ENCODE measurements around the gene USP15. TPM values are rescaled to one million over a fixed set of nuclear protein-coding genes. Genes with fewer than 3 reads are reported as not detected.

The USP15 gene
- total and polyA plus RNA-seq, 4 experiments from 2014 or later, result 79.1 to 156 (median 119) TPM

DNA sequence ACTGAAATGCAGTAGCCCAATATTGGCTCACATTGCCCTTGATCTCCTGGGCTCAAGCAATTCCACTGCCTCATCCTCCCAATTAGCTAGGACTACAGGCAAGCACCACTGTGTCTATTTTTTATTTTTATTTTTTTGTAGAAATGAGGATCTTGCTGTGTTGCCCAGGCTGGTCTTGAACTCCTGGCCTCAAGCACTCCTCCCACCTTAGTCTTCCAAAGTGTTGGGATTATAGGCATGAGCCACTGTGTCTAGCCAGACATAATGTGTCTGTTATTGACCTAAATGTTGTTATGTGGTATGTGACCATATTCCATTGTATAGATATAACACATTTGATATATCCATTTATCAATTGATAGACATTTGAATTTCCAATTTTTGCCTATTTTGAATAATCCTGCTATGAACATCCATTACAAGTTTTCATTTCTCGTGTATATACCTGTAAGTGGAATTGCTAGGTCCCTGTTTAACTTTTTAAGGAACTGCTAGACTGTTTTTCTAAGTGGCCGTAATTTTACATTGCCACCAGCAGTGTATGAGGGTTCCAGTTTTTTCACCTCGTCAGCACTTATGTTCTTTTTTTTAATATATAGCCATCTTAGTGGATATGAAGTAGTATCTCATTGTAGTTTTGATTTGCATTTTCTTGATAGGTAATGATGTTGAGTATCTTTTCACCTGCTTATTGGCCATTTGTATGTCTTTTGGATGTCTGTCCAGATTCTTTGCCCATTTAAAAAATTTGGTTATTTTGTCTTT lies 9.4 kb downstream of the USP15 start:
- POLR2A ChIA-PET (ENCODE audit: partially characterized antibody), result no interaction called here
- intact Hi-C loops (cut with micrococcal nuclease), result loop anchor here (2.0 to 10.0 kb wide), 3 partner anchors 13 to 1508 kb away; partner anchors contain the start of gene RXYLT1

DNA sequence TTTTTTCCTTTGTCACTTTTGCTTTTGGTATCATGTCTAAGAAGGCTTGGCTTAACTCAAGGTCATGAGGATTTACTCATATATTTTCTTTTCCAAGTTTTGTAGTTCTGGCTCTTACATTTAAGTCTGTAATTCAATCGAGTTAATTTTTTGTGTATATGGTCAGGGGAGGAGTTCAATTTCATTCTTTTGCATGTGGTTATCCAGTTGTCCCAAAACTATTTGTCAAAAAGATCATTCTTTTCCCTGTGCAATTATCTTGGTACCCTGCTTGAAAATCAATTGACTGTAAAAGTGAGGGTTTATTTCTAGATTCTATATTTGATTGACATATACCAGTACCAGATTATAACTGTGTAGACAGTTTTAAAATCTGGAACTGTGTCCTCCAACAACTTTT lies 10.2 kb downstream of the USP15 start:
- no peaks in the 10 kb centered on the region for H3K9me3 ChIP-seq (ENCODE audit: control insufficient read depth in 1 of 2, low read length in 2 of 2)
- no peaks in the 10 kb centered on the region for H3K27me3 ChIP-seq (ENCODE audit: insufficient read depth, low read length)
- H3K36me3 ChIP-seq (ENCODE audit: insufficient read depth, low read length), result no peaks in the 10 kb centered on the region
- Mint-ChIP-seq H3K4me3 (peak overlapping the region; percentile 11 to 76 (median 54)), H3K27me3 (no peaks in the 10 kb centered on the region), H3K27ac (peak overlapping the region in 2 of 7 donors; percentile 8 to 33), H3K9me3 (no peaks in the 10 kb centered on the region), H3K36me3 (peaks cover 0 to 9% of the 10 kb centered on the region in 2 donors), H3K4me1 (peaks cover 75 to 93% (median 85%) of the 10 kb centered on the region in 4 donors)
- DNase-seq, result no peak
- peaks cover 99% of the 10 kb centered on the region for H3K4me1 ChIP-seq (ENCODE audit: insufficient read depth, low read length)
- intact Hi-C loops (cut with micrococcal nuclease), result loop anchor here (5.0 kb wide), 1 partner anchor 1507 kb away; the partner anchor contains the start of gene RXYLT1
- ChIA-PET POLR2A (ENCODE audit: partially characterized antibody) (no interaction called here), CTCF (ENCODE audit: partially characterized antibody) (no interaction called here)
- no peak overlapping the region for H3K27ac ChIP-seq (ENCODE audit: low read depth, low read length)
- H3K4me3 ChIP-seq (ENCODE audit: low read length in 2 of 2), result no peak overlapping the region

More for the DNA sequence above, 9.4 kb downstream of the USP15 start:
- Mint-ChIP-seq H3K27me3 (no peaks in the 10 kb centered on the region), H3K36me3 (peaks cover 0 to 10% of the 10 kb centered on the region in 2 donors), H3K27ac (no peak overlapping the region), H3K4me3 (peak overlapping the region in 5 of 8 donors; percentile 31 to 76 (median 69)), H3K9me3 (no peaks in the 10 kb centered on the region), H3K4me1 (peaks cover 73 to 93% (median 84%) of the 10 kb centered on the region in 4 donors)
- Histone ChIP-seq H3K4me1 (ENCODE audit: insufficient read depth, low read length) (peaks cover 99% of the 10 kb centered on the region), H3K36me3 (ENCODE audit: insufficient read depth, low read length) (no peaks in the 10 kb centered on the region), H3K27me3 (ENCODE audit: insufficient read depth, low read length) (no peaks in the 10 kb centered on the region), H3K9me3 (ENCODE audit: control insufficient read depth in 1 of 2, low read length in 2 of 2) (no peaks in the 10 kb centered on the region), H3K27ac (ENCODE audit: low read depth, low read length) (no peak overlapping the region), H3K4me3 (ENCODE audit: low read length in 2 of 2) (no peak overlapping the region)
- DNase-seq, result no peak
- CTCF ChIA-PET (ENCODE audit: partially characterized antibody), result interaction anchor here (0.6 kb wide), 1 partner anchor 1375 kb away, joined by 3 read pairs; no protein-coding TSS in a partner anchor

DNA sequence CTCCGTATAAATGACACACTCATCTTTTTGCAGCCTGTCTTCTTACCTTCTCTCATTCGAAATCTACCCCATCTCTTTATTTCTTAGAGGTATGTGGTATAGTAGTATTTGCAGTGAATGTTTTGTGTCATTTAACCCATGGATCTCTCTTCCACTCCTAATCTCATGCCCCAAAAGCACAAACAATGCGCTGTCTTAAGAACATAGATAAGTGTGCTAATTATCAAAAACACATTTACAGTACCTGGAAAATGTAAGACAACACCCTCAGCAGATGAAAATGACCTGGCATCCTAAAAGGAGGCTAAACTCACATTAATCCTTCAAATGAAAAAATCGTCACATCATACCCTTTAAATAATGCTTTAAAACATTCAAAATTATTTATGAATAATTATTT lies 10.7 kb downstream of the USP15 start:
- Histone ChIP-seq H3K9me3 (ENCODE audit: control insufficient read depth in 1 of 2, low read length in 2 of 2) (no peaks in the 10 kb centered on the region), H3K4me1 (ENCODE audit: insufficient read depth, low read length) (peaks cover 99% of the 10 kb centered on the region), H3K4me3 (ENCODE audit: low read length in 2 of 2) (no peak overlapping the region), H3K27ac (ENCODE audit: low read depth, low read length) (no peak overlapping the region), H3K36me3 (ENCODE audit: insufficient read depth, low read length) (no peaks in the 10 kb centered on the region), H3K27me3 (ENCODE audit: insufficient read depth, low read length) (no peaks in the 10 kb centered on the region)
- no peak for DNase-seq
- intact Hi-C loops (cut with micrococcal nuclease), result loop anchor here (5.0 kb wide), 1 partner anchor 1506 kb away; the partner anchor contains the start of gene RXYLT1
- CTCF ChIA-PET (ENCODE audit: partially characterized antibody), result no interaction called here
- no peaks in the 10 kb centered on the region for H3K9me3 Mint-ChIP-seq
- peak overlapping the region in 4 of 7 donors; percentile 8 to 44 (median 28) for H3K27ac Mint-ChIP-seq
- H3K36me3 Mint-ChIP-seq, result peaks cover 0 to 13% of the 10 kb centered on the region in 2 donors
- no peaks in the 10 kb centered on the region for H3K27me3 Mint-ChIP-seq
- peak overlapping the region in 6 of 8 donors; percentile 33 to 76 (median 66) for H3K4me3 Mint-ChIP-seq
- peaks cover 77 to 93% (median 85%) of the 10 kb centered on the region in 4 donors for H3K4me1 Mint-ChIP-seq
- POLR2A ChIA-PET (ENCODE audit: partially characterized antibody), result interaction anchor here (1.4 kb wide), 1 partner anchor 11 kb away, joined by 4 read pairs; the partner anchor contains the start of gene USP15

DNA sequence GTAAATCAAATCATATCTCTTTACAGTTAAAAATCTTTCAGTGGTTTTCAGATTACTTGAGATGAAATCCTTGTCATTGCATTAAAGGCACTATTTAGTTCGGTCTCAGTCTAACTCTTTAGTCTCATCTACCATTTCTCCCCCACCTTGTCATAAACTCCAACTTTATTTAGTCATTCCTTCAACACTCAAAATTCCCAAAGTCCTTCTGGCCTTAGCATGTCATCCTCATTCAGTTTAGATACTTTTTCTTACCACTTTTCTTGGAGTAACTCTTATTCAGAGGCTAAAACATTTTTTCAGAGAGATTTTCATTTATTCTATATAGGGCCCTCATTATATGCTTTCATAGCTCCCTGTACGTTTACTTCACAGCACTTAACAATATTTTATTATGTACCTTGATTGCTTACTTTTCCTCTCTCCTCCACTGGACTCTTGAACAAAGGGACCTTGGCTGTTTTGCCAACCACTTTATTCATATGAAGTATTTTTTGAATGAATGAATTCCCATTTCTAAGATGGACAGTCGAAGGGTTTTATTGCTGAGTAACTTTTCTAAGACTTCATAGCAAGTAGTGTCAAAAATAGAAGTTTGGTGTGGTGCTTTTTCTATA lies 12.8 kb downstream of the USP15 start:
- Mint-ChIP-seq H3K27ac (peak overlapping the region in 2 of 7 donors; percentile 0 to 14), H3K27me3 (no peaks in the 10 kb centered on the region), H3K4me3 (peak overlapping the region; percentile 24 to 72 (median 44)), H3K4me1 (peaks cover 73 to 88% (median 82%) of the 10 kb centered on the region in 4 donors), H3K36me3 (peaks cover 0 to 11% of the 10 kb centered on the region in 2 donors), H3K9me3 (no peaks in the 10 kb centered on the region)
- no peaks in the 10 kb centered on the region for H3K27me3 ChIP-seq (ENCODE audit: insufficient read depth, low read length)
- DNase-seq, result no peak
- no peak overlapping the region for H3K27ac ChIP-seq (ENCODE audit: low read depth, low read length)
- ChIA-PET CTCF (ENCODE audit: partially characterized antibody) (interaction anchor here (1.1 kb wide), 1 partner anchor 13 kb away, joined by 3 read pairs; the partner anchor contains the start of gene USP15), POLR2A (ENCODE audit: partially characterized antibody) (no interaction called here)
- H3K4me1 ChIP-seq (ENCODE audit: insufficient read depth, low read length), result peaks cover 95% of the 10 kb centered on the region
- no peak overlapping the region for H3K4me3 ChIP-seq (ENCODE audit: low read length in 2 of 2)
- H3K36me3 ChIP-seq (ENCODE audit: insufficient read depth, low read length), result no peaks in the 10 kb centered on the region
- intact Hi-C loops (cut with micrococcal nuclease), result loop anchor here (5.0 kb wide), 1 partner anchor 1504 kb away; the partner anchor contains the start of gene RXYLT1
- no peaks in the 10 kb centered on the region for H3K9me3 ChIP-seq (ENCODE audit: control insufficient read depth in 1 of 2, low read length in 2 of 2)

DNA sequence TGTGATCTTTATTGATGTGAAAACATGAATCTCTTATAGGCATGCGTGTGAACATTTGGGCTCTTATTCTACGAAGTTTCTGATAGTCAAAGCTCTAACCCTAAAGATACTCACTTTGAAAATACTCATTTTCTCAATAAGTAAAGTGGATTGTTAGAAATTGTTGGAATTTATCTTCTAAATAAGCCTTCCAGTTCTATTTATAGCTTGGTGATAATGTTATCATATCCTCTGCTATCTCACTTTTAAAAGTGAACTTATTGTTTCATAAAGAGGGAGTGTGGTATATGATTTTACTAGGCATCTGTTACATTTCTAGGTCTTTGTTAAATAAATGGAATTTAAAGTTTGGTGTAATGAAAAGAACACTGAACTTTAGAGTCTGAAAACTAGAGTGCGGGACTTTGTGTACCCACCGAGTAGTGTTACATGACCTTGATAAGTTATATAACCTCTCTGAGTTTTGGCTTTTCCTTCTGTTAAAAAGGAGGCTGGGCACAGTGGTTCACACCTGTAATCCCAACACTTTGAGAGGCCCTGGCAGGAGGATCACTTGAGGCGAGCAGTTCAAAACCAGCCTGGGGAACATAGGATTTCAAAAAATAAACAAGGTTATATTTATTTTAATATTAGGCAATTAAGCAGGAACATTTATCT lies 13.6 kb downstream of the USP15 start:
- H3K4me1 ChIP-seq (ENCODE audit: insufficient read depth, low read length), result peaks cover 87% of the 10 kb centered on the region
- H3K27me3 ChIP-seq (ENCODE audit: insufficient read depth, low read length), result no peaks in the 10 kb centered on the region
- Mint-ChIP-seq H3K27me3 (no peaks in the 10 kb centered on the region), H3K9me3 (no peaks in the 10 kb centered on the region), H3K4me1 (peaks cover 66 to 81% (median 74%) of the 10 kb centered on the region in 4 donors), H3K27ac (peak overlapping the region in 2 of 7 donors; percentile 40 to 62), H3K36me3 (peaks cover 1 to 10% of the 10 kb centered on the region in 2 donors), H3K4me3 (peak overlapping the region in 5 of 8 donors; percentile 7 to 68 (median 45))
- no peak overlapping the region for H3K4me3 ChIP-seq (ENCODE audit: low read length in 2 of 2)
- no peak overlapping the region for H3K27ac ChIP-seq (ENCODE audit: low read depth, low read length)
- CTCF ChIA-PET (ENCODE audit: partially characterized antibody), result interaction anchor here (1.1 to 1.6 kb wide), 2 partner anchors 14 to 164 kb away, joined by 3 read pairs; partner anchors contain the start of gene USP15
- POLR2A ChIA-PET (ENCODE audit: partially characterized antibody), result interaction anchor here (2.3 kb wide), 1 partner anchor 14 kb away, joined by 11 read pairs; the partner anchor contains the start of gene USP15
- intact Hi-C loops (cut with micrococcal nuclease), result loop anchor here (5.0 kb wide), 1 partner anchor 1503 kb away; the partner anchor contains the start of gene RXYLT1
- H3K36me3 ChIP-seq (ENCODE audit: insufficient read depth, low read length), result no peaks in the 10 kb centered on the region
- no peak for DNase-seq
- no peaks in the 10 kb centered on the region for H3K9me3 ChIP-seq (ENCODE audit: control insufficient read depth in 1 of 2, low read length in 2 of 2)

DNA sequence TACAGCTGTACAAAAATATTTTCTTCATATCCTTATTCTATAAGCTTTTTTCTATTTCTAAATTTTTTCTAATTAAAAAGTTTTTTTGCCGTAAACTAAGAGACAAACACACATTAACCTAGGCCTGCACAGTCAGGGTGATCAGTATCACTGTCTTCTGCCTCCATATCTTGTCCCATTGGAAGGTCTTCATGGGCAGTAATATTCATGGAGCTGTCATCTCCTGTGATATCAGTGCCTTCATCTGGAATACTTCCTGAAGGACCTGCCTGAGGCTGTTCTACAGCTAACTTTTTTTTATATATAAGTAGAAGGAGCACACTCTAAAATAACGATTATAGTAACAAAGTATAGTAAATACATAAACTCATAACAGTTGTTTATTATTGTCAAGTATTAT lies 17.8 kb downstream of the USP15 start:
- H3K4me1 ChIP-seq (ENCODE audit: insufficient read depth, low read length), result peaks cover 80% of the 10 kb centered on the region

More for the DNA sequence above, 17.8 kb downstream of the USP15 start:
- H3K9me3 ChIP-seq (ENCODE audit: control insufficient read depth in 1 of 2, low read length in 2 of 2), result no peaks in the 10 kb centered on the region
- Mint-ChIP-seq H3K27ac (no peak overlapping the region), H3K4me3 (no peak overlapping the region), H3K36me3 (peaks cover 16 to 21% of the 10 kb centered on the region in 2 donors), H3K27me3 (no peaks in the 10 kb centered on the region), H3K4me1 (peaks cover 65 to 85% (median 76%) of the 10 kb centered on the region in 4 donors), H3K9me3 (no peaks in the 10 kb centered on the region)
- CTCF ChIA-PET (ENCODE audit: partially characterized antibody), result no interaction called here
- H3K27ac ChIP-seq (ENCODE audit: low read depth, low read length), result no peak overlapping the region
- H3K4me3 ChIP-seq (ENCODE audit: low read length in 2 of 2), result no peak overlapping the region
- no peak for DNase-seq
- POLR2A ChIA-PET (ENCODE audit: partially characterized antibody), result interaction anchor here (0.7 to 0.8 kb wide), 2 partner anchors 12 to 18 kb away, joined by 3 to 4 read pairs; no protein-coding TSS in a partner anchor
- H3K27me3 ChIP-seq (ENCODE audit: insufficient read depth, low read length), result no peaks in the 10 kb centered on the region
- intact Hi-C loops (cut with micrococcal nuclease), result no loop called here
- no peaks in the 10 kb centered on the region for H3K36me3 ChIP-seq (ENCODE audit: insufficient read depth, low read length)
